Measurements from ENCODE around the gene MYZAP. TPM values are rescaled to one million over a fixed set of nuclear protein-coding genes. Genes with fewer than 3 reads are reported as not detected.
A peak's percentile ranks its signal among the peaks of the same experiment; 100 is the strongest.

Gene MYZAP
- total and polyA plus RNA-seq, 9 of the 15 experiments (the other 6 are each of a cell fraction or from before 2014, with no cell fraction given): 0.03 TPM; not detected in 8

- TF ChIP-seq KDM1A (IDR thresholded peaks at IDR 0.05) (peak; percentile 35 to 50; a peak in 3 of 4 replicates), RCOR1 (IDR thresholded peaks at IDR 0.05; ENCODE audit: borderline replicate concordance in 1 of 2, low read depth in 2 of 2, low read length in 2 of 2) (0 out of 4 replicates have a peak, but pooled peaks of 1 of the 2 experiments have one; percentile 13), LARP7 (IDR thresholded peaks at IDR 0.05) (no peak), USF2 (CRISPR knock-in tag; IDR thresholded peaks at IDR 0.05) (0 out of 2 replicates have a peak, but pooled peaks have one; percentile 1)
- no peak for DNase-seq (ENCODE audit: extremely low read depth in 1 of 4, low spot score in 3 of 4)
- in situ Hi-C loops (cut with MboI) (no loop called here), intact Hi-C loops (cut with micrococcal nuclease) (no loop called here)
- Histone ChIP-seq H3K9me3 (replicated peaks; ENCODE audit: control insufficient read depth, insufficient read depth, low read depth, low read length) (peaks cover 6% of the 10 kb centered on the region), H4K20me1 (replicated peaks; ENCODE audit: control insufficient read depth, insufficient read depth, low read length) (no peaks in the 10 kb centered on the region), H3K79me2 (ENCODE audit: control insufficient read depth, insufficient read depth, low read length) (peaks cover 27% of the 10 kb centered on the region), H3K4me1 (replicated peaks in 1 of 2; ENCODE audit: control insufficient read depth in 2 of 2, insufficient read depth in 2 of 2, low read length in 2 of 2) (peaks cover 4 to 28% of the 10 kb centered on the region in 2 experiments; a peak in 4 of 5 replicates), H3K36me3 (ENCODE audit: control insufficient read depth, insufficient read depth, low read length) (peaks cover 4% of the 10 kb centered on the region; the same call in 1 of the 3 replicates), H3K27ac (ENCODE audit: extremely low read depth, low read depth, low read length) (no peak overlapping the region), H3K4me2 (ENCODE audit: insufficient read depth, low read length) (no peak overlapping the region), H3K4me3 (no peak overlapping the region), H2AFZ (ENCODE audit: low read depth, low read length) (no peak overlapping the region), H3K9ac (ENCODE audit: insufficient read depth in 1 of 2, low read depth in 2 of 2, low read length in 2 of 2) (no peak overlapping the region), H3K9me1 (ENCODE audit: control insufficient read depth, insufficient read depth, low read length) (no peaks in the 10 kb centered on the region), H3K27me3 (ENCODE audit: control insufficient read depth in 2 of 2, insufficient read depth in 2 of 2, low read length in 2 of 2) (peaks cover 11 to 20% of the 10 kb centered on the region in 2 experiments; a peak in 4 of 5 replicates)
- CTCF ChIA-PET (ENCODE audit: low intra/inter-chr PET ratio): no interaction called here
- ATAC-seq: no peak
- 9% methylated on average over 2 of the region's 2 CpGs for WGBS (ENCODE audit: insufficient coverage, low coverage, missing lambda C conversion rate)
- BruUV-seq (replicated peaks): no TSS peak
- POLR2A ChIA-PET: no interaction called here
- FAIRE-seq: no peak
Observed at GRCh38 chr15:57703387-57703786, 111.7 kb downstream of the MYZAP start.

- POLR2A ChIA-PET: no interaction called here
- FAIRE-seq: no peak
Observed at GRCh38 chr15:57704441-57704840, 112.7 kb downstream of the MYZAP start.

More at GRCh38 chr15:57704441-57704840, 112.7 kb downstream of the MYZAP start:
- no peak overlapping the region for H3K27ac ChIP-seq (ENCODE audit: extremely low read depth, low read depth, low read length)
- ATAC-seq: no peak
- no peaks in the 10 kb centered on the region for H4K20me1 ChIP-seq (replicated peaks; ENCODE audit: control insufficient read depth, insufficient read depth, low read length)
- BruUV-seq (replicated peaks): no TSS peak
- peak in 3 of 4 experiments; percentile 14 to 38 (median 19) for DNase-seq (ENCODE audit: extremely low read depth in 1 of 4, low spot score in 3 of 4)
- H3K9me3 ChIP-seq (replicated peaks; ENCODE audit: control insufficient read depth, insufficient read depth, low read depth, low read length): peaks cover 6% of the 10 kb centered on the region
- WGBS (ENCODE audit: insufficient coverage, low coverage, missing lambda C conversion rate): 9% methylated on average over 3 of the region's 3 CpGs
- in situ Hi-C loops (cut with MboI): no loop called here
- no peaks in the 10 kb centered on the region for H3K9me1 ChIP-seq (ENCODE audit: control insufficient read depth, insufficient read depth, low read length)
- peaks cover 11 to 19% of the 10 kb centered on the region in 2 experiments; a peak in 4 of 5 replicates for H3K27me3 ChIP-seq (ENCODE audit: control insufficient read depth in 2 of 2, insufficient read depth in 2 of 2, low read length in 2 of 2)
- CTCF ChIA-PET (ENCODE audit: low intra/inter-chr PET ratio): no interaction called here
- H3K36me3 ChIP-seq (ENCODE audit: control insufficient read depth, insufficient read depth, low read length): peaks cover 14% of the 10 kb centered on the region; the same call in 2 of the 3 replicates
- peak overlapping the region; percentile 89 for H2AFZ ChIP-seq (ENCODE audit: low read depth, low read length)
- intact Hi-C loops (cut with micrococcal nuclease): no loop called here
- H3K4me2 ChIP-seq (ENCODE audit: insufficient read depth, low read length): no peak overlapping the region; the same call in 1 of the 2 replicates
- no peak overlapping the region for H3K9ac ChIP-seq (ENCODE audit: insufficient read depth in 1 of 2, low read depth in 2 of 2, low read length in 2 of 2)
- peaks cover 37% of the 10 kb centered on the region for H3K79me2 ChIP-seq (ENCODE audit: control insufficient read depth, insufficient read depth, low read length)
- 0 out of 2 replicates have a peak, but pooled peaks have one; percentile 31 for TF ChIP-seq ATF4 (CRISPR knock-in tag; IDR thresholded peaks at IDR 0.05)
- no peak for TF ChIP-seq HBP1 (CRISPR knock-in tag; IDR thresholded peaks at IDR 0.05)
- peaks cover 4 to 30% of the 10 kb centered on the region in 2 experiments; a peak in 4 of 5 replicates for H3K4me1 ChIP-seq (replicated peaks in 1 of 2; ENCODE audit: control insufficient read depth in 2 of 2, insufficient read depth in 2 of 2, low read length in 2 of 2)
- H3K4me3 ChIP-seq: no peak overlapping the region
